Measurements from ENCODE around the gene AMOTL2.

DNA sequence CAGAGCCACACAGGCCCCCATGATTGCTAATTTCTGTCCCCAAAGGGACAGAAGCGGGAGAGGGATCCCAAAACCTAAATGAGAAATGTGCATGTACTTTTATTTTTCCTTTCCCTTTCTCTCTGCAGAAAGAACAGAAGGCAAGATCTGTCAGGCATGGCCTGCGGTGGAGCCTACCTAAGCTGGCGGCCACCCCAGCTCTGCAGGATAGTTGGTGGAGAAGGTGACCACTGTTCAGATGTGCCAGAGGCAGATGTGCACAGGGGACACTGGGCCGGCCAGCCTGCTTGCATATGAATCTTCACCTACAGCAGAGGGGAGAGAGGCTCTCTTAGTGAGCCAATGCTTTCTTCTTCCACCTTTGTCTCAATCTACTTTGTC is 2.1 kb upstream of the AMOTL2 start:
- TF ChIP-seq, protein P1, sequence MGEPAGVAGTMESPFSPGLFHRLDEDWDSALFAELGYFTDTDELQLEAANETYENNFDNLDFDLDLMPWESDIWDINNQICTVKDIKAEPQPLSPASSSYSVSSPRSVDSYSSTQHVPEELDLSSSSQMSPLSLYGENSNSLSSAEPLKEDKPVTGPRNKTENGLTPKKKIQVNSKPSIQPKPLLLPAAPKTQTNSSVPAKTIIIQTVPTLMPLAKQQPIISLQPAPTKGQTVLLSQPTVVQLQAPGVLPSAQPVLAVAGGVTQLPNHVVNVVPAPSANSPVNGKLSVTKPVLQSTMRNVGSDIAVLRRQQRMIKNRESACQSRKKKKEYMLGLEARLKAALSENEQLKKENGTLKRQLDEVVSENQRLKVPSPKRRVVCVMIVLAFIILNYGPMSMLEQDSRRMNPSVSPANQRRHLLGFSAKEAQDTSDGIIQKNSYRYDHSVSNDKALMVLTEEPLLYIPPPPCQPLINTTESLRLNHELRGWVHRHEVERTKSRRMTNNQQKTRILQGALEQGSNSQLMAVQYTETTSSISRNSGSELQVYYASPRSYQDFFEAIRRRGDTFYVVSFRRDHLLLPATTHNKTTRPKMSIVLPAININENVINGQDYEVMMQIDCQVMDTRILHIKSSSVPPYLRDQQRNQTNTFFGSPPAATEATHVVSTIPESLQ (CRISPR knock-in tag; IDR thresholded peaks at IDR 0.05) = no peak
- TF ChIP-seq ESRRA (CRISPR knock-in tag; IDR thresholded peaks at IDR 0.05; ENCODE audit: borderline replicate concordance) = no peak

All from WTC11 (cell line).